Dendritic cell treated with granulocyte-macrophage colony-stimulating factor and Interleukin-4, amounts not matched to agents 40 ng/mL and 50 ng/mL, for 4 days (primary cell): ENCODE measurements around the gene NCOR1.
"Not testable (repeated sequence)": the region's sequence is repeated elsewhere in the genome, so short reads cannot be mapped to it uniquely, and the experiment has no call there.

Experiments
- H3K27ac Mint-ChIP-seq: one replicate; pipeline ENCODE4 v1.8.0; 2022; ENCODE audit warnings: mild to moderate bottlenecking, mixed read lengths
- H3K27me3 Mint-ChIP-seq: one replicate; pipeline ENCODE4 v1.8.0; 2022; ENCODE audit warnings: mild to moderate bottlenecking, mixed read lengths
- H3K36me3 Mint-ChIP-seq: one replicate; pipeline ENCODE4 v1.8.0; 2022; ENCODE audit warnings: low read depth, mixed read lengths
- H3K4me1 Mint-ChIP-seq: one replicate; pipeline ENCODE4 v1.8.0; 2022; ENCODE audit warnings: low read depth, mixed read lengths
- H3K4me3 Mint-ChIP-seq: one replicate; pipeline ENCODE4 v1.8.0; 2022; ENCODE audit warnings: mild to moderate bottlenecking, moderate library complexity, mixed read lengths
- H3K9me3 Mint-ChIP-seq: one replicate; pipeline ENCODE4 v1.8.0; 2022; ENCODE audit warnings: mixed read lengths
- intact Hi-C: fragments of 100-400 bp; cut with micrococcal nuclease; formaldehyde crosslinking; loops from one replicate; pipeline ENCODE4 v1.15.0; 2022

Gene NCOR1

DNA sequence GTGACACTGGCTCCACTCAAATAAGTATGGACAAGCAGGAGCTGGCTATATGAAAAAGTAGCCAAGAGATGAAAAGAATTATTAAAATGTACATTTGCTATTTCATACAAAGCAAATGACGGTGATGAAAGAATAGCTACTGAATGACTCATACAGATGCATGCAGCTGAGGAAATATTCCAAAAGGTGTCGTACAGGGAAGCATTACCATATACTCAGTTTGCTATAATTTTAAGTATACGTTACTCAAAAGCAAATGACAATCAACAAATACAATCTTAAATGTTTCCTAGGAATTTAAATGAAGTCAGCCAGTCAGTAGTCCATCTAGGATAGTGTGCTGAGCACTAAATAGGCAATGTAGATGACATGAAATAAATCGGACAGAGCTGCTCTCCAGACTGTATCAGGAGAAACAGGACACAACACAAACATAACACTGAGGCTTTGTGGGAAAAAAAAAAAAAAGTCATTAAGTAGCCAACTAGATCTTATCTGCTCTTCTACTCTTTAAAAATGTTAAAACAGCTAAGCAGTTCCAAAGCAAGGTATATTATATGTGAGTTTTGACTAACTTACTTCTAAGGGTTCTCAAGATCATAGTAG, 65.0 kb downstream of the NCOR1 start:
- Mint-ChIP-seq H3K4me3 (no peak overlapping the region), H3K36me3 (peaks cover 78% of the 10 kb centered on the region), H3K27me3 (no peaks in the 10 kb centered on the region), H3K4me1 (no peaks in the 10 kb centered on the region), H3K9me3 (no peaks in the 10 kb centered on the region), H3K27ac (no peak overlapping the region)
- intact Hi-C loops, result no loop called here

DNA sequence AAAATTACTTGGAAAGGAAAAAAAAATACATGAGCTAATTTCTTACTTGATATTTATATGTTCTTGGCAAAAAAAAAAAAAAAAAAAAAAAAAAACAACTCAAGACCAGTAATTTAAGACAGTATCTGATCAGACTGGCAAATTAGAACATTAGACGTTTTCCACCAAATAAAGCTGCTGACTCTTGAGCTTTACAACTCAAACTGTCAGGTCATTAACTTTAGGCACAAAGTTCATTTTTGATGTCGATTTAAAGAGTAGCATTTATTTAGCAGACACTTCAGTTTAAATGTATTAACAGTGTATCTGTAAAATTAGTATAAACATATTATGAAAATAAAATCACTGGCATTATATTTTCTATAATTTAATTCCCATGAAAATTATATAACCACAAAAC, 66.7 kb downstream of the NCOR1 start:
- no peaks in the 10 kb centered on the region for H3K27me3 Mint-ChIP-seq
- intact Hi-C loops, result no loop called here
- H3K9me3 Mint-ChIP-seq, result no peaks in the 10 kb centered on the region
- peaks cover 77% of the 10 kb centered on the region for H3K36me3 Mint-ChIP-seq
- H3K4me3 Mint-ChIP-seq, result no peak overlapping the region
- no peak overlapping the region for H3K27ac Mint-ChIP-seq
- H3K4me1 Mint-ChIP-seq, result no peaks in the 10 kb centered on the region

DNA sequence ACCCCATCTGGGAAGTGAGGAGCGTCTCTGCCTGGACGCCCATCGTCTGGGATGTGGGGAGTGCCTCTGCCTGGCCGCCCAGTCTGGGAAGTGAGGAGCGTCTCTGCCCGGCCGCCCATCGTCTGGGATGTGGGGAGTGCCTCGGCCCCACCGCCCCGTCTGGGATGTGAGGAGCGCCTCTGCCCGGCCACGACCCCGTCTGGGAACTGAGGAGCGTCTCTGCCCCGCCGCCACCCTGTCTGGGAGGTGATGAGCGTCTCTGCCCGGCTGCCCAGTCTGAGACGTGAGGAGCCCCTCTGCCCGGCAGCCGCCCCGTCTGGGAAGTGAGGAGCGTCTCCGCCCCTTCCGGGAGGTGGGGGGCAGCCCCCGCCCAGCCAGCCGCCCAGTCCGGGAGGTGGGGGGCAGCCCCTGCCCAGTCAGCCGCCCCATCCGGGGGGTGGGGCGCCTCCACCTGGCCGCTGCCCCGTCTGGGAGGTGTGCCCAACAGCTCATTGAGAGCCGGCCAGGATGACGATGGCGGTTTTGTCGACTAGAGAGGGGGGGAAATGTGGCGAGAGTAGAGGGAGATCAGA, 69.9 kb downstream of the NCOR1 start:
- H3K9me3 Mint-ChIP-seq, H3K27ac Mint-ChIP-seq, H3K4me1 Mint-ChIP-seq, H3K27me3 Mint-ChIP-seq, H3K4me3 Mint-ChIP-seq, intact Hi-C loops: not testable (repeated sequence)
- peaks cover 69% of the 10 kb centered on the region for H3K36me3 Mint-ChIP-seq

DNA sequence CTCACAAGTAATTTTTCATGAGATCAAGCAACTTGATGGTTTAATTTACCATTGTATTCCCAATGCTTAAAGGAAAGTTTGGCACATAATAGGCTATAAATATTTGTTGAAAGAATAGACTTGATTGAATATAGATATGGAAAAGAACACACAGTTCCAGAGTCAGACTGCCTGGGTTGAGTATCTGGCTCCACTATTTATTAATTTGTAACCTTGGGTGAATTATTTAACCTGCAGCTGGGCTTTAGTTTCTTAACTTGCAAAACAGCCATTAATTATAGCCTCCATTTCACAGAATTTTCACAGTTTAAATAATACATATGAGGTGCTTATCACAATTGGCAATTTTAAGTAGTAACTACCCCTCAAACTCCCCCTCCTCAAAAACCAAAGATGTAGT, 73.6 kb downstream of the NCOR1 start:
- H3K4me3 Mint-ChIP-seq, result no peak overlapping the region
- no peaks in the 10 kb centered on the region for H3K9me3 Mint-ChIP-seq
- intact Hi-C loops, result no loop called here
- H3K27me3 Mint-ChIP-seq, result no peaks in the 10 kb centered on the region
- H3K36me3 Mint-ChIP-seq, result peaks cover 74% of the 10 kb centered on the region
- H3K27ac Mint-ChIP-seq, result no peak overlapping the region
- H3K4me1 Mint-ChIP-seq, result no peaks in the 10 kb centered on the region

DNA sequence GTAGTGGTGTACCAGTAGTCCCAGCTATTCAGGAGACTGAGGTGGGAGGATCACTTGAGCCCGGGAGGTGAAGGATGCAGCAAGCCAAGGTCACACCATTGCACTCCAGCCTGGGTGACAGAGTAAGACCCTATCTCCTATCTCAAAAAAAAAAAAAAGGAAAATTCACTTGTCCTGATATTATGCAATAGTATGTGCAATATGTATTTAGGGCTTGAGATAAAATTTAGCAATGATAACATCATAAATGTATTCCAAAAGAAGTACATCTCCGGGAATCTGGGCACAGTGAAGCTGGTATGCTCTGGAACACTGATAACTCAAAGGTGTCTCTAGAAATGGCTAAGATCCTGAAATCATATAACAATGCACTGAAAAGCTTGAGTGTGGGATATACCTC, 74.5 kb downstream of the NCOR1 start:
- Mint-ChIP-seq H3K4me1 (no peaks in the 10 kb centered on the region), H3K27me3 (no peaks in the 10 kb centered on the region), H3K4me3 (no peak overlapping the region), H3K9me3 (no peaks in the 10 kb centered on the region), H3K36me3 (peaks cover 74% of the 10 kb centered on the region), H3K27ac (no peak overlapping the region)
- intact Hi-C loops, result no loop called here

DNA sequence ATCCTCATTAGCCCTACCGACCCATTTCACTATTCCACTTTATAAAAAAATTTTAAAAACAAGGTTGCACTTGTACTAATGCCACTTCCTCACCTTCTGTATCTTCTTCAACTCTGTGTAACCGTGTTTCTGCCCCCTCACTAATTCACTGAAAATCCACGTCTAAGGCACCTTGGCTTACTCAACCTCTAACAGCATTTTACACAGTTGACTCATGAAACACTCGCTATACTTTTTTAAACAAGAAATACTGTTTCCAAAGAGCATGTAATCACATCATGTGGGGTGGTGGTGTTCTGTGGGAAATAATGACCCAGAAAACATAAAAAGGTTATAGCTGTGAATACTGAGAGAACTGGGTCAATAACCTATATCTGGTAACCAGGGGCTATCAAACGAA, 79.9 kb downstream of the NCOR1 start:
- H3K4me1 Mint-ChIP-seq, result no peaks in the 10 kb centered on the region
- no peak overlapping the region for H3K27ac Mint-ChIP-seq
- intact Hi-C loops, result no loop called here
- no peaks in the 10 kb centered on the region for H3K27me3 Mint-ChIP-seq
- H3K36me3 Mint-ChIP-seq, result peaks cover 83% of the 10 kb centered on the region
- no peak overlapping the region for H3K4me3 Mint-ChIP-seq
- no peaks in the 10 kb centered on the region for H3K9me3 Mint-ChIP-seq

DNA sequence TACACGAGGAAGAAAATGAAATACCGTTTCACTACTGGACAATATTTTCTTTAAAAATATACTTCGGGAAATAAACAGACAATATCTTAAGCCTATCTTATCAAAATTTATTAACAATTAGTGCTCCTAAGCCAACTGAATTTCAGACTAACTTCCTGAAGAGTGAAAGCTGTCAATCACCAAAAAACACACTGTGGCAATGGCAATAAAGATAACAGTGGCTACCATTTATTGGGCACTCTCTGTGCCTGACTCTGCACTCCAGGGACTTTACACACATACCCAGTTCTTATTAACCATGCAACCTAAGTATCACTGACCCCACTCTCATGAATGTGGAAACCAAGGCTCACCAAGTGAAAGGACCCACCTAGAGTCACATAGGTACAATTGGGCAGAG, 83.7 kb downstream of the NCOR1 start:
- H3K27me3 Mint-ChIP-seq, result no peaks in the 10 kb centered on the region
- H3K4me1 Mint-ChIP-seq, result no peaks in the 10 kb centered on the region

DNA sequence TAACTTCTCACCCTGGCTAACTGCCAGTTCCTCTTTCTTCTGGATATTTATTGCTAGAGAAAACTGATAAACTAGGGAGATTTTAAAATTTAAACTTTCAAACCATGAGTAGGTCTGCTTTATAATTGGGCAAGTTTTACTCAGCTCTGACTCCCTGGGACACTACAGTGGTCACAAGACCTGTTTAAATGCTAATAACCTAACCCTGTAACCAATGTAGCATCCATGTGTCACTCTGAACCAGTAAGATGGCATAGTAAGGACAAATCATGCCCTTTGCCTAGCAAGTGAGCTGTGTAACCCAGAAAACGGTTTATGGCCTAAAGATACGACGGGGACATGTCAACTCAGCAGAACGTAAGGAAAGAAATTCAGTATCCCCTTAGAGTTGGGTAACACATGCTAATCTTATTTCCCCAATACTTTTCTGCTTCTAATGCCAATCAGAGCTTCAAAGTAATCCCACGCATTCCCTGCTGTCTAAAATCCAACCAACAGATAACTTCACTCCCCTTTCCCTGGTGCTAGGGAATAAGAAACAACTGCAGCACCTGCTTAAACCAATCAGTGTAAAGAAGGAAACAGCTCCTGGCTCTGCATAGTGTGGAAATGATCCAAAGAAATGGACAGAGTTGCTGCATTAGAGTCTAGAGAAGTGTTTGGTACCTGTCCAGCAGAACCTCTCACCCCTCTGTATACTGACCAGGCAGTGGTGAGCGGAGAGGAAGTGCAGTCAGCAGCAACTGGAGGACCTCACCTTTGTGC, 85.7 kb downstream of the NCOR1 start:
- Mint-ChIP-seq H3K4me1 (no peaks in the 10 kb centered on the region), H3K4me3 (no peak overlapping the region), H3K9me3 (no peaks in the 10 kb centered on the region), H3K27ac (no peak overlapping the region), H3K36me3 (peaks cover 69% of the 10 kb centered on the region), H3K27me3 (no peaks in the 10 kb centered on the region)
- intact Hi-C loops, result no loop called here

More for the DNA sequence above, 83.7 kb downstream of the NCOR1 start:
- H3K9me3 Mint-ChIP-seq, result no peaks in the 10 kb centered on the region
- H3K27ac Mint-ChIP-seq, result no peak overlapping the region
- no peak overlapping the region for H3K4me3 Mint-ChIP-seq
- intact Hi-C loops, result no loop called here
- H3K36me3 Mint-ChIP-seq, result peaks cover 73% of the 10 kb centered on the region

DNA sequence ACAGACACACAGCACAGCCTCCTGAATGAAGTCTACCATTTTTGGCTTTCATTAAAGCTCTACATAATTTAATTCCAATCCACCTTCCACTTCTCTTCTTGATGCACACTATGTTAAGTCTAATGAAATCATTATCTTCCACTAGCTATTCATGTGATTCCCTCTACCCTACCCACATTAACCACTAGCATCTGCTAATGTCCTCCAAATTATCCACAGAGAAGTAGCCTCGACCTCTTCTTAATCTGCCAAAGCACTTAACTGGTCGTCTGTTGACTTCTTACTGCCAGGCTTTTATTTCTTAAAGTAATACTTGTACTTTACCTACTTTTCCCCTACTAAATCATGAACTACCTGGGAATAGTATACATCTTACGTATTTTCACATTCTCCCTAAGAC, 91.8 kb downstream of the NCOR1 start:
- H3K9me3 Mint-ChIP-seq, result no peaks in the 10 kb centered on the region
- H3K27me3 Mint-ChIP-seq, result no peaks in the 10 kb centered on the region
- no peak overlapping the region for H3K27ac Mint-ChIP-seq
- H3K36me3 Mint-ChIP-seq, result peaks cover 67% of the 10 kb centered on the region
- H3K4me3 Mint-ChIP-seq, result no peak overlapping the region
- intact Hi-C loops, result no loop called here
- no peaks in the 10 kb centered on the region for H3K4me1 Mint-ChIP-seq

DNA sequence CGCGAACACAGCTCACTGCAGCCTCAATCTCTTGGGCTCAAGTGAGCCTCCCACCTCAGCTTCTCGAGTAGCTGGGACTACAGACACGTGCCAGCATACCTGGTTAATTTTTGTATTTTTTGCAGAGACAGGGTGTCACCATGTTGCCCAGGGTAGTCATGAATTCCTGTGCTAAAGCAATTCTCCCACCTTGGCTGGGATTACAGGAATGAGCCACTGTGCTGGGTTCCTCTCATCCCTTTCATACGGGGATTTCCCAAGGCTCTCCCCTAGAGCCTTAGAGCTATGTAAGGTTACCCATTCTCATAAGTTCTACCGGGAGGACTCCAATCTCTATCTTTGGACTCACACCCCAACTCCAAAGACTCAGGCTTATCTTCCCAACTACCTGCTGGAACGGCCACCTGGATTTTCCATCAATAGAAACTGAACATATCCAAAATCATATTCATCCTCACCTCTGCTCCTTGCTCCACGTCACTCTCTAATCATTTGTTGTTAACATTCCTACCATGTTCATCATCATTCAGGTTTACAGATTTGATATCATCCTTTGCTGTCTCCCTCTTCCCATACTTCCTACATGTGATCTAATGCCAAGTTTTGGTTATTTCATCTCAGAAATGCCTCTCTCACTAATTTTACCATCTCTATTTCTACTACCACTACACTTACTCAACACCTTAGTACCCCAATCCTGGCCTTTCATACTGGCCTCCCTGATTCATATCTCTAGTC, 92.5 kb downstream of the NCOR1 start:
- Mint-ChIP-seq H3K27ac (no peak overlapping the region), H3K4me3 (no peak overlapping the region), H3K4me1 (no peaks in the 10 kb centered on the region), H3K9me3 (no peaks in the 10 kb centered on the region), H3K27me3 (no peaks in the 10 kb centered on the region), H3K36me3 (peaks cover 63% of the 10 kb centered on the region)
- intact Hi-C loops, result no loop called here

DNA sequence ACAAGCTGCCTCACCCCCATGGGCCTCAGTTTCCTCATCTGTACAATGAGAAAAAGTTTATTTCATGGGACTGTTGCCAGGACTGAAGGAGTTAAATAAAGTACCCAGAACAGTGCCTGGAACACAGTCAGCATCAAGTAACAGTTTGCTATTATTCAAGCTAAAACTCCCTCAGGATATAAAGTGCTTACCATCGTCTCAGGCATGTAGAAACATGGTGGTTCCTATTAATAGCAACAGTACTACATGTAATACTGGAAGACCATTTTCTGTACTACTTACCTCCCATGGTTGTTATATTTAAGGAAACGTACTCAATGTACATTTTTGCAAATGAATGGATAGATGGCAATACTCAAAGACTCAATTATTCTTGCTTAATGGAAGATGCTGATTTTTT, 93.4 kb downstream of the NCOR1 start:
- no peak overlapping the region for H3K4me3 Mint-ChIP-seq
- H3K4me1 Mint-ChIP-seq, result no peaks in the 10 kb centered on the region
- intact Hi-C loops, result no loop called here
- no peaks in the 10 kb centered on the region for H3K27me3 Mint-ChIP-seq
- H3K9me3 Mint-ChIP-seq, result no peaks in the 10 kb centered on the region
- no peak overlapping the region for H3K27ac Mint-ChIP-seq
- H3K36me3 Mint-ChIP-seq, result peaks cover 71% of the 10 kb centered on the region

DNA sequence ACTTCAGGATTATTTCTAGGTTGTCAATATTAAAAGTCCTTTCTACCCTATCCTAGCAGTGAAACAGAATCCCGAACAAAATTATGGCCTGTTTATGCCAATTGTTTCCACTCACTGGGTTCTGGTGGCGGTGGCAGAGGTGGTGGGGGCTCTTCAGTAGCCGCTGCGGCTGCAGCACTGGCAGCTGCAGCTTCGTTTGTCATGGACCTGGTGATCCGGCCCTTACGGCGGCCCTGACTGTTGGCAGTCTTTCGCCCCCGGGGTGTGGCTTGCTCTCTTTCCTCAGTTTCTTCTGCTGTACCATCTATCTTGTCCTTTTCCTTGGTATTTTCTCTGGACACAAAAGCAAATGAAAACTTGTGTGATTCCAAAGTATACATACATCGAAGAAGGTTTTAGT, 94.4 kb downstream of the NCOR1 start:
- peaks cover 2% of the 10 kb centered on the region for H3K9me3 Mint-ChIP-seq
- intact Hi-C loops, result no loop called here
- no peaks in the 10 kb centered on the region for H3K4me1 Mint-ChIP-seq
- no peak overlapping the region for H3K4me3 Mint-ChIP-seq
- no peaks in the 10 kb centered on the region for H3K27me3 Mint-ChIP-seq
- H3K36me3 Mint-ChIP-seq, result peaks cover 77% of the 10 kb centered on the region
- no peak overlapping the region for H3K27ac Mint-ChIP-seq

DNA sequence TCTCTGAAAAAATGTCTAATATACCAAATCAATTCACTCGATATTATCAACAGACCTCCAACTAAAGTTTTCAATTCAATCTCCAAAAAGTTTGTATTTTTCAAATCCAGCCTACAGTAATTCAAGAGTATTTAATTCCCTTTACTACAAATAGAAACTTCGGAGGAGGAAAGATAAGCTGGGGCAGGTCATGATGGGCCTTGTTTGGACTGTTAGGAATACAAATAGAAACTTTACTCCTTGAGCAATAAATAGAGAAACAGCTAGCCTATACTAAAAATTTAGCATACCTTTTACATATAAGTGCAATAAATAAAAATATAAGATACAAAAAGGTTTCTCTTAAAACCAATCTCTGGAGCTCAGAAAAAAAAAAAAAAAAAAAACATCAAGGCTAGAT, 98.2 kb downstream of the NCOR1 start:
- Mint-ChIP-seq H3K27me3 (no peaks in the 10 kb centered on the region), H3K4me1 (no peaks in the 10 kb centered on the region), H3K36me3 (peaks cover 87% of the 10 kb centered on the region), H3K9me3 (peaks cover 21% of the 10 kb centered on the region), H3K27ac (no peak overlapping the region), H3K4me3 (no peak overlapping the region)
- intact Hi-C loops, result no loop called here

DNA sequence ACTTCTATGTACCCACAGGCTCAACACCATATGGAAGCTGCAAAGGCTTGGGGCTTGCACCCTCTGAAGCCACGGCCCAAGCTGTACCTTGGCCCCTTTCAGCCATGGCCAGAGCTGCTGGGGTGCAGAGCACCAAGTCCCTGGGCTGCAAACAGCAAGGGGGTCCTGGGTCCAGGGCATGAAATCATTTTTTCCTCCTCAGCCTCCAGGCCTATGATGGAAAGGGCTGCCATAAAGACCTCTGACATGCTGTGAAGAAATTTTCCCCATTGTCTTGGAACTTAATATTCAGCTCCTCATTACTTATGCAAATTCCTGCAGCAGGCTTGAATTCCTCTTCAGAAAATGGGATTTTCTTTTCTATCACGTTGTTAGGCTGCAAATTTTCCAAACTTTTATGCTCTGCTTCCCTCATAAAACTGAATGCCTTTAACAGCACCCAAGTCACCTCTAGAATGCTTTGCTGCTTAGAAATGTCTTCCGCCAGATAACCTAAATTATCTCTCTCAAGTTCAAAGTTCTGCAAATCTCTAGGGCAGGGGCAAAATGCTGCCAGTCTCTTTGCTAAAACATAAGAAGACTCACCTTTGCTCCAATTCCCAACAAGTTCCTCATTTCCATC, 100.1 kb downstream of the NCOR1 start:
- H3K4me1 Mint-ChIP-seq, intact Hi-C loops, H3K4me3 Mint-ChIP-seq, H3K27me3 Mint-ChIP-seq, H3K27ac Mint-ChIP-seq: not testable (repeated sequence)
- Mint-ChIP-seq H3K9me3 (peaks cover 21% of the 10 kb centered on the region), H3K36me3 (peaks cover 81% of the 10 kb centered on the region)
